ENCODE results near the gene PRPF8. TPM values are rescaled to one million over a fixed set of nuclear protein-coding genes. Genes with fewer than 3 reads are reported as not detected.
"Not testable (repeated sequence)": the region's sequence is repeated elsewhere in the genome, so short reads cannot be mapped to it uniquely, and the experiment has no call there.

PRPF8 gene
- total RNA-seq, 1 donor from 2014 or later: 185 TPM

DNA sequence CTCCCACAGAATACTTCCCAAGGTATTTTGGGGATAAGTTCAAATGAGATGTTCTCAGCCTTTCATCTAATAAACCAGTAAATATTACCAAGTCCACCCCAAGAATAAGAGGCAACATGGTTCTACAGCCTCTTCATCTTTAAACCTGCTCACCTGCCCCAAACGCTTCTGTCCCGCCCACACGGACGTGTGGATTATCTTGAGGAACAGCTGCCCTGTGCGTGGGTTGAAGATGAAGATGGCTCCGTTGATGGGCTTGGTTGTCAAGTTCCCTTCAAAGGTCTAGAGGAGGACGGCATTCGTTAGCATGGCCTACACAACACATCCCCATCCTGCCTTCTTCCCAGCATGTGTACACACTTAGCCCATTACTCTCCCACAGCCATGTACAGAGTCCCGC lies 26.6 kb downstream of the PRPF8 start:
- no peak overlapping the region for H3K4me3 ChIP-seq (ENCODE audit: low read depth, low read length)
- TF ChIP-seq, protein P1, sequence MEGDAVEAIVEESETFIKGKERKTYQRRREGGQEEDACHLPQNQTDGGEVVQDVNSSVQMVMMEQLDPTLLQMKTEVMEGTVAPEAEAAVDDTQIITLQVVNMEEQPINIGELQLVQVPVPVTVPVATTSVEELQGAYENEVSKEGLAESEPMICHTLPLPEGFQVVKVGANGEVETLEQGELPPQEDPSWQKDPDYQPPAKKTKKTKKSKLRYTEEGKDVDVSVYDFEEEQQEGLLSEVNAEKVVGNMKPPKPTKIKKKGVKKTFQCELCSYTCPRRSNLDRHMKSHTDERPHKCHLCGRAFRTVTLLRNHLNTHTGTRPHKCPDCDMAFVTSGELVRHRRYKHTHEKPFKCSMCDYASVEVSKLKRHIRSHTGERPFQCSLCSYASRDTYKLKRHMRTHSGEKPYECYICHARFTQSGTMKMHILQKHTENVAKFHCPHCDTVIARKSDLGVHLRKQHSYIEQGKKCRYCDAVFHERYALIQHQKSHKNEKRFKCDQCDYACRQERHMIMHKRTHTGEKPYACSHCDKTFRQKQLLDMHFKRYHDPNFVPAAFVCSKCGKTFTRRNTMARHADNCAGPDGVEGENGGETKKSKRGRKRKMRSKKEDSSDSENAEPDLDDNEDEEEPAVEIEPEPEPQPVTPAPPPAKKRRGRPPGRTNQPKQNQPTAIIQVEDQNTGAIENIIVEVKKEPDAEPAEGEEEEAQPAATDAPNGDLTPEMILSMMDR (IDR thresholded peaks at IDR 0.05; ENCODE audit: insufficient read depth, low read length, poor library complexity, severe bottlenecking): no peak
- H3K36me3 ChIP-seq (ENCODE audit: control insufficient read depth, insufficient read depth, low read length): peaks cover 5% of the 10 kb centered on the region
- DNase-seq (ENCODE audit: low read depth): no peak
- H3K27me3 ChIP-seq (ENCODE audit: control insufficient read depth, insufficient read depth, low read length): no peaks in the 10 kb centered on the region

- TF ChIP-seq, protein P1 (IDR thresholded peaks at IDR 0.05; ENCODE audit: insufficient read depth, low read length, poor library complexity, severe bottlenecking): no peak
- peaks cover 9% of the 10 kb centered on the region for H3K36me3 ChIP-seq (ENCODE audit: control insufficient read depth, insufficient read depth, low read length)
- DNase-seq (ENCODE audit: low read depth): no peak
- no peak overlapping the region for H3K4me3 ChIP-seq (ENCODE audit: low read depth, low read length)
- no peaks in the 10 kb centered on the region for H3K27me3 ChIP-seq (ENCODE audit: control insufficient read depth, insufficient read depth, low read length)
Observed at GRCh38 chr17:1653735-1654134, 30.9 kb downstream of the PRPF8 start.

GRCh38 chr17:1652794-1653193 lies 31.9 kb downstream of the PRPF8 start:
- H3K36me3 ChIP-seq (ENCODE audit: control insufficient read depth, insufficient read depth, low read length); DNase-seq (ENCODE audit: low read depth); H3K27me3 ChIP-seq (ENCODE audit: control insufficient read depth, insufficient read depth, low read length); H3K4me3 ChIP-seq (ENCODE audit: low read depth, low read length): not testable (repeated sequence)

DNA sequence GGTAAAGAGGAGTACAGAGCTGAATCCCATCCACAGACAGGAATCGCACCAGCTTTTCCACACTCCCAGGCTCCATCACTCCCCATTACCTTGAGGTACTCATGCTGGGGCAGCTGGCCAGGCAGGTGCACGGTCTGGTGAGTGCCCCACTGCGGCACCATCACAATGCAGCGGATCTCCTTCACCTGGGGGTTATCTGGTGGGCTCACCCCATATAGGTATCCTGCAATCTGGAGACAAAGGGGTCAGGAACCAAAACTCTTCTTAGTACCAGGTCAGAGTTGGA lies 33.2 kb downstream of the PRPF8 start:
- DNase-seq (ENCODE audit: low read depth): no peak
- TF ChIP-seq, protein P1 (IDR thresholded peaks at IDR 0.05; ENCODE audit: insufficient read depth, low read length, poor library complexity, severe bottlenecking): no peak
- H3K27me3 ChIP-seq (ENCODE audit: control insufficient read depth, insufficient read depth, low read length): no peaks in the 10 kb centered on the region
- H3K4me3 ChIP-seq (ENCODE audit: low read depth, low read length): no peak overlapping the region
- peaks cover 9% of the 10 kb centered on the region for H3K36me3 ChIP-seq (ENCODE audit: control insufficient read depth, insufficient read depth, low read length)

DNA sequence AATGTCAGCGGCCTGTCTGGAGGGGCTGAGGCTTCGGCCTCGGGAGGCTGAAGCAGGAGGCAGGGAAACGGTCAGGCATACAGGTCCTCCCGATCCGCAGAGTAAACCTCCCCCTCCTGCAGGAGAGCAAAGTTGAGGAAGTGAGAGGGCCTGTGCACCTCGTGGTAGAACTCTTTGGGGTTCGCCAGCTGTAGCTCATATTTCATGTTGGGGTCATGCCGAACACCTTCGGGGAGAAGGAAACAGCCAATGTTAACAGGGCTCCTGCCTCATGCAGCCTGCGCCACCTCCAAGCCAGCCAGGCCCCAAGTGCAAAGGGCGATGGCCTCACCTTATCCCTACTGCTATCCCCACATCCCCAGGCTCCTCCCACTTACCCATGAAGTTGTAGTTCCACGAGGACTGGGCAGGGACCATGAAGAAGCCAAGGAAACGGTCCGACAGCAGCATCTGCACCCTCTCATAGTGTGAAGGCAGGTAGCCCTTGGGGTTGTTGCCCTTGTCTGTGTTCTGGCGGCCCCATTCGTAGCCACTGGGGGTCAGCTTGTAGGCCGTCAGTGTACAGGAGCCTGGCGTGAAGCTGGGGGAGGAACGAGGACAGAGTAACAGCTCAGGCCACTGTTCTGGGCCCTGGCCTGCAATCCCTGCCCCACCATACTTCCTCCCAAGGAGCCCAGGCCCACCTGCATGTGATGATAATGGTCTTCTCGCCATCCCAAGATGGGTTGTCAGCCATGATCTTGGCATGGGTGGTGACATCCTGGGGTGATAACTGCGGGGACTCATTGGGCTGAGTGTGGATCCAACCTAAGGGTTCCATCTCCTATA lies 33.7 kb downstream of the PRPF8 start:
- H3K27me3 ChIP-seq (ENCODE audit: control insufficient read depth, insufficient read depth, low read length): no peaks in the 10 kb centered on the region
- H3K36me3 ChIP-seq (ENCODE audit: control insufficient read depth, insufficient read depth, low read length): peaks cover 9% of the 10 kb centered on the region
- TF ChIP-seq, protein P1 (IDR thresholded peaks at IDR 0.05; ENCODE audit: insufficient read depth, low read length, poor library complexity, severe bottlenecking): no peak
- DNase-seq (ENCODE audit: low read depth): no peak
- H3K4me3 ChIP-seq (ENCODE audit: low read depth, low read length): no peak overlapping the region

DNA sequence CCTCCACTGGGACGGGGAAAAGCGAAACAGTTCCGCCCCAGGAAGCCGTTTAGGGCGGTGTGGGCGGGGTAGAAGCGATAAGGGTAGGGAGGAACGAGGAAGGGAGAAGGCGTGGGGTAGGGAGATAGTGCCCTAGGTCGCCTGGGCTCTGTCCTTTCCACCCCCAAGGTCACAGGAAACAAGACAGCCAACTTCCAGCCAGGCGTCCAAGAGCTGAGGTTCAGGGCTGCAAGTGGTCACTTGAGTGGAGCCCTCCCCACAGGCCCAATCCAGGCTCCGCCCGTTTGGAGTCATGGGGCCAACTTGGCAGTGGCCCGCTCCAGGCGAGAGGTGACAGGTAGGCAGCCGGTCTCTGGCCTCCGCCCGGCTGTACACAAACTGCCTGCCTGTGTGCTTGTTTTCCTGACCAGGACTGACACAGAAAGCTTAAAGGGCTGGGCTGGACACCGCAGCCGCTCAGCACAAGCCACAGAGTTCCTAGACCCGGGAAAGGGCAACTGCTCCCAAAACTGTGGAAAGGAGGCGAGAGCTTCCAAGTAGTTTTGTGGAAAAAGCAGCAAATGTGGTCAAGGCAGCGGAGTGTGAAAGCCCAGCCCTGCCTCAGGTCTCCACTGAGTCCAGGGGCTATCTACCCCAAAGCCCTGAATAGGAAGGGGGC lies 34.7 kb downstream of the PRPF8 start, which contains the start of gene RILP:
Gene RILP, minus strand, starts transcription at position 23 of the 658 bp plus-strand sequence. CDS start 62 bp downstream, outside the sequence.
- TF ChIP-seq, protein P1 (IDR thresholded peaks at IDR 0.05; ENCODE audit: insufficient read depth, low read length, poor library complexity, severe bottlenecking): no peak
- peak within 1 kb of the TSS; percentile 48 for H3K4me3 ChIP-seq (ENCODE audit: low read depth, low read length)
- peaks cover 9% of the 10 kb centered on the region for H3K36me3 ChIP-seq (ENCODE audit: control insufficient read depth, insufficient read depth, low read length)
- no peaks in the 10 kb centered on the region for H3K27me3 ChIP-seq (ENCODE audit: control insufficient read depth, insufficient read depth, low read length)
- DNase-seq (ENCODE audit: low read depth): no peak

All from kidney epithelial cell (primary cell).